Stimulated activated CD4-positive, alpha-beta T cell treated with anti-CD3 and anti-CD28 coated beads, Interleukin-2, amount 100 ng/mL, for 24 hours (primary cell): Measurements from ENCODE around the gene ARRB1.
"Not testable (repeated sequence)": the region's sequence is repeated elsewhere in the genome, so short reads cannot be mapped to it uniquely, and the experiment has no call there.

Experiments used
- DNase-seq, 2 donors: peaks; one replicate each; pipeline ENCODE4 v3.0.0-alpha.2; 2020

ARRB1 gene

GRCh38 chr11:75320643-75321042 lies 30.8 kb downstream of the ARRB1 start:
- no peak for DNase-seq

GRCh38 chr11:75320046-75320618 lies 31.3 kb downstream of the ARRB1 start:
- DNase-seq, result no peak

- DNase-seq, result no peak
Measured at GRCh38 chr11:75319035-75319877, 32.2 kb downstream of the ARRB1 start.

GRCh38 chr11:75317446-75318122 lies 33.9 kb downstream of the ARRB1 start:
- no peak for DNase-seq

- no peak for DNase-seq
Measured at GRCh38 chr11:75315439-75315805, 36.0 kb downstream of the ARRB1 start.

GRCh38 chr11:75314771-75315438 lies 36.6 kb downstream of the ARRB1 start:
- DNase-seq, result no peak

GRCh38 chr11:75313513-75314272 lies 37.8 kb downstream of the ARRB1 start:
- no peak for DNase-seq

GRCh38 chr11:75312346-75312745 lies 39.1 kb downstream of the ARRB1 start:
- DNase-seq, result no peak

- DNase-seq, result no peak
Measured at GRCh38 chr11:75311858-75312288, 39.6 kb downstream of the ARRB1 start.

- DNase-seq, result no peak
Measured at GRCh38 chr11:75308986-75309385, 42.5 kb downstream of the ARRB1 start.

- DNase-seq, result no peak
Measured at GRCh38 chr11:75308116-75308515, 43.3 kb downstream of the ARRB1 start.

- no peak for DNase-seq
Measured at GRCh38 chr11:75307058-75307457, 44.4 kb downstream of the ARRB1 start.

GRCh38 chr11:75306529-75306928 lies 44.9 kb downstream of the ARRB1 start:
- DNase-seq, result no peak

- no peak for DNase-seq
Measured at GRCh38 chr11:75305993-75306392, 45.5 kb downstream of the ARRB1 start.

GRCh38 chr11:75305452-75305851 lies 46.0 kb downstream of the ARRB1 start:
- DNase-seq, result no peak

GRCh38 chr11:75304941-75305340 lies 46.5 kb downstream of the ARRB1 start:
- not testable (repeated sequence) for DNase-seq

- no peak for DNase-seq
Measured at GRCh38 chr11:75303544-75304224, 47.8 kb downstream of the ARRB1 start.

- no peak for DNase-seq
Measured at GRCh38 chr11:75302371-75302770, 49.1 kb downstream of the ARRB1 start.

GRCh38 chr11:75301601-75302345 lies 49.7 kb downstream of the ARRB1 start:
- DNase-seq, result no peak

- no peak for DNase-seq
Measured at GRCh38 chr11:75301131-75301530, 50.3 kb downstream of the ARRB1 start.

GRCh38 chr11:75298976-75299260 lies 52.5 kb downstream of the ARRB1 start:
- DNase-seq, result no peak
